Activated naive CD4-positive, alpha-beta T cell treated with anti-CD3 and anti-CD28 coated beads for 36 hours (primary cell): ENCODE measurements around the gene COA8. TPM values are rescaled to one million over a fixed set of nuclear protein-coding genes. Genes with fewer than 3 reads are reported as not detected.

ENCODE experiments used
- CTCF ChIA-PET: fragments of 350-600 bp; sonication (Branson Sonifier 250); formaldehyde crosslinking; loops from one replicate; lab custom pipeline; 2021; ENCODE audit warnings: antibody characterized with exemption; lab: Charles Lee
- DNase-seq: peaks from one replicate; pipeline ENCODE4 v3.0.0-alpha.2; 2020
- H3K27ac Mint-ChIP-seq: one replicate; pipeline ENCODE4 v1.8.0; 2021; ENCODE audit warnings: mild to moderate bottlenecking, mixed read lengths
- H3K27me3 Mint-ChIP-seq: one replicate; pipeline ENCODE4 v1.8.0; 2021; ENCODE audit warnings: low read depth, mixed read lengths
- H3K36me3 Mint-ChIP-seq: one replicate; pipeline ENCODE4 v1.8.0; 2021; ENCODE audit warnings: low read depth, mixed read lengths
- H3K4me1 Mint-ChIP-seq: one replicate; pipeline ENCODE4 v1.8.0; 2021; ENCODE audit warnings: low read depth, mixed read lengths
- H3K4me3 Mint-ChIP-seq: one replicate; pipeline ENCODE4 v1.8.0; 2021; ENCODE audit warnings: mild to moderate bottlenecking, moderate library complexity, mixed read lengths
- H3K9me3 Mint-ChIP-seq: one replicate; pipeline ENCODE4 v1.8.0; 2021; ENCODE audit warnings: mixed read lengths
- intact Hi-C: fragments of 100-400 bp; cut with micrococcal nuclease; formaldehyde crosslinking; loops from one replicate; pipeline ENCODE4 v1.15.1; 2023
- total RNA-seq, 2 experiments: library from RNA; stranded (reverse); gene quantifications; one replicate each; pipeline ENCODE4 v1.2.3, GENCODE V29; 2021

The COA8 gene
- total RNA-seq, 2 experiments from 2014 or later, result 36.8 to 48.4 TPM

GRCh38 chr14:103560691-103561090, 2.1 kb upstream of the COA8 start:
- peaks cover 21% of the 10 kb centered on the region for H3K36me3 Mint-ChIP-seq
- no peaks in the 10 kb centered on the region for H3K9me3 Mint-ChIP-seq
- CTCF ChIA-PET, result interaction anchor here (0.9 to 1.4 kb wide), 2 partner anchors 36 to 42 kb away, joined by 3 to 8 read pairs; no protein-coding TSS in a partner anchor
- H3K27ac Mint-ChIP-seq, result peak overlapping the region; percentile 91
- intact Hi-C loops, result loop anchor here (5.0 kb wide), 2 partner anchors 173 to 362 kb away; partner anchors contain the start of gene MARK3
- H3K4me3 Mint-ChIP-seq, result peak overlapping the region; percentile 89
- no peaks in the 10 kb centered on the region for H3K27me3 Mint-ChIP-seq
- DNase-seq, result no peak
- H3K4me1 Mint-ChIP-seq, result peaks cover 63% of the 10 kb centered on the region

- H3K27ac Mint-ChIP-seq, result peak overlapping the region; percentile 91
- peaks cover 21% of the 10 kb centered on the region for H3K36me3 Mint-ChIP-seq
- intact Hi-C loops, result loop anchor here (2.0 to 5.0 kb wide), 5 partner anchors 33 to 361 kb away; partner anchors contain the start of genes KLC1, MARK3, TRMT61A and XRCC3
- H3K4me3 Mint-ChIP-seq, result peak overlapping the region; percentile 89
- H3K4me1 Mint-ChIP-seq, result peaks cover 71% of the 10 kb centered on the region
- H3K27me3 Mint-ChIP-seq, result no peaks in the 10 kb centered on the region
- H3K9me3 Mint-ChIP-seq, result no peaks in the 10 kb centered on the region
- DNase-seq, result peak; percentile 59
- CTCF ChIA-PET, result interaction anchor here (0.9 to 1.6 kb wide), 3 partner anchors 10 to 43 kb away, joined by 3 to 8 read pairs (median 4); no protein-coding TSS in a partner anchor
Observed at GRCh38 chr14:103561381-103562178, 1.2 kb upstream of the COA8 start.

GRCh38 chr14:103562179-103562428, 656 bp upstream of the COA8 start:
- Mint-ChIP-seq H3K4me3 (peak overlapping the region; percentile 89), H3K27ac (peak overlapping the region; percentile 91), H3K9me3 (no peaks in the 10 kb centered on the region), H3K4me1 (peaks cover 70% of the 10 kb centered on the region), H3K27me3 (no peaks in the 10 kb centered on the region), H3K36me3 (peaks cover 21% of the 10 kb centered on the region)
- no peak for DNase-seq
- intact Hi-C loops, result loop anchor here (2.0 to 5.0 kb wide), 5 partner anchors 33 to 360 kb away; partner anchors contain the start of genes KLC1, MARK3, TRMT61A and XRCC3
- CTCF ChIA-PET, result interaction anchor here (1.4 to 1.6 kb wide), 3 partner anchors 10 to 61 kb away, joined by 3 to 8 read pairs (median 4); no protein-coding TSS in a partner anchor

GRCh38 chr14:103563226-103563620, 463 bp downstream of the COA8 start:
- CTCF ChIA-PET, result interaction anchor here (1.4 kb wide), 1 partner anchor 62 kb away, joined by 3 read pairs; no protein-coding TSS in a partner anchor
- Mint-ChIP-seq H3K27ac (peak overlapping the region; percentile 54), H3K4me1 (peaks cover 66% of the 10 kb centered on the region), H3K27me3 (no peaks in the 10 kb centered on the region), H3K9me3 (no peaks in the 10 kb centered on the region), H3K36me3 (peaks cover 21% of the 10 kb centered on the region), H3K4me3 (peak overlapping the region; percentile 89)
- DNase-seq, result peak; percentile 33
- intact Hi-C loops, result loop anchor here (2.0 to 5.0 kb wide), 5 partner anchors 34 to 359 kb away; partner anchors contain the start of genes KLC1, MARK3, TRMT61A and XRCC3

GRCh38 chr14:103563844-103564505, 1.2 kb downstream of the COA8 start:
- H3K36me3 Mint-ChIP-seq, result peaks cover 16% of the 10 kb centered on the region
- H3K27ac Mint-ChIP-seq, result no peak overlapping the region
- DNase-seq, result no peak
- intact Hi-C loops, result loop anchor here (2.0 to 5.0 kb wide), 5 partner anchors 35 to 358 kb away; partner anchors contain the start of genes KLC1, MARK3, TRMT61A and XRCC3
- peaks cover 59% of the 10 kb centered on the region for H3K4me1 Mint-ChIP-seq
- H3K4me3 Mint-ChIP-seq, result peak overlapping the region; percentile 89
- CTCF ChIA-PET, result interaction anchor here (0.6 to 0.7 kb wide), 2 partner anchors 11 to 116 kb away, joined by 3 to 4 read pairs; no protein-coding TSS in a partner anchor
- H3K9me3 Mint-ChIP-seq, result no peaks in the 10 kb centered on the region
- no peaks in the 10 kb centered on the region for H3K27me3 Mint-ChIP-seq

- no peak overlapping the region for H3K4me3 Mint-ChIP-seq
- DNase-seq, result no peak
- CTCF ChIA-PET, result interaction anchor here (0.6 kb wide), 2 partner anchors 78 to 277 kb away, joined by 3 to 6 read pairs; no protein-coding TSS in a partner anchor
- peaks cover 27% of the 10 kb centered on the region for H3K4me1 Mint-ChIP-seq
- H3K9me3 Mint-ChIP-seq, result no peaks in the 10 kb centered on the region
- peaks cover 4% of the 10 kb centered on the region for H3K36me3 Mint-ChIP-seq
- no peaks in the 10 kb centered on the region for H3K27me3 Mint-ChIP-seq
- no peak overlapping the region for H3K27ac Mint-ChIP-seq
- intact Hi-C loops, result no loop called here
Observed at GRCh38 chr14:103568952-103569351, 6.2 kb downstream of the COA8 start.

- CTCF ChIA-PET, result interaction anchor here (0.6 kb wide), 1 partner anchor 333 kb away, joined by 3 read pairs; no protein-coding TSS in a partner anchor
- Mint-ChIP-seq H3K27me3 (no peaks in the 10 kb centered on the region), H3K4me3 (no peak overlapping the region), H3K27ac (no peak overlapping the region), H3K9me3 (no peaks in the 10 kb centered on the region), H3K4me1 (peaks cover 23% of the 10 kb centered on the region), H3K36me3 (peaks cover 5% of the 10 kb centered on the region)
- DNase-seq, result no peak
- intact Hi-C loops, result no loop called here
Observed at GRCh38 chr14:103569408-103569807, 6.6 kb downstream of the COA8 start.

GRCh38 chr14:103574104-103574503, 11.3 kb downstream of the COA8 start:
- DNase-seq, result no peak
- no peaks in the 10 kb centered on the region for H3K9me3 Mint-ChIP-seq
- H3K27me3 Mint-ChIP-seq, result no peaks in the 10 kb centered on the region
- H3K36me3 Mint-ChIP-seq, result peaks cover 10% of the 10 kb centered on the region
- H3K27ac Mint-ChIP-seq, result no peak overlapping the region
- intact Hi-C loops, result loop anchor here (5.0 kb wide), 1 partner anchor 338 kb away; no protein-coding TSS in a partner anchor
- H3K4me3 Mint-ChIP-seq, result no peak overlapping the region
- peaks cover 1% of the 10 kb centered on the region for H3K4me1 Mint-ChIP-seq
- CTCF ChIA-PET, result interaction anchor here (0.6 to 1.0 kb wide), 5 partner anchors 20 to 301 kb away, joined by 3 to 4 read pairs (median 3); no protein-coding TSS in a partner anchor

GRCh38 chr14:103574707-103575285, 12.0 kb downstream of the COA8 start:
- H3K4me1 Mint-ChIP-seq, result no peaks in the 10 kb centered on the region
- H3K9me3 Mint-ChIP-seq, result no peaks in the 10 kb centered on the region
- H3K4me3 Mint-ChIP-seq, result no peak overlapping the region
- no peak overlapping the region for H3K27ac Mint-ChIP-seq
- no peak for DNase-seq
- H3K27me3 Mint-ChIP-seq, result no peaks in the 10 kb centered on the region
- intact Hi-C loops, result loop anchor here (5.0 kb wide), 1 partner anchor 338 kb away; no protein-coding TSS in a partner anchor
- CTCF ChIA-PET, result interaction anchor here (0.7 to 1.0 kb wide), 2 partner anchors 105 to 301 kb away, joined by 3 to 4 read pairs; no protein-coding TSS in a partner anchor
- H3K36me3 Mint-ChIP-seq, result peaks cover 10% of the 10 kb centered on the region

GRCh38 chr14:103576371-103577024, 13.7 kb downstream of the COA8 start:
- CTCF ChIA-PET, result no interaction called here
- Mint-ChIP-seq H3K4me1 (no peaks in the 10 kb centered on the region), H3K36me3 (peaks cover 10% of the 10 kb centered on the region), H3K27ac (peak overlapping the region; percentile 52), H3K9me3 (no peaks in the 10 kb centered on the region), H3K27me3 (no peaks in the 10 kb centered on the region), H3K4me3 (no peak overlapping the region)
- no peak for DNase-seq
- intact Hi-C loops, result no loop called here

GRCh38 chr14:103578401-103579075, 15.8 kb downstream of the COA8 start:
- CTCF ChIA-PET, result no interaction called here
- Mint-ChIP-seq H3K9me3 (no peaks in the 10 kb centered on the region), H3K27ac (no peak overlapping the region), H3K4me3 (no peak overlapping the region), H3K27me3 (no peaks in the 10 kb centered on the region), H3K4me1 (no peaks in the 10 kb centered on the region), H3K36me3 (peaks cover 9% of the 10 kb centered on the region)
- intact Hi-C loops, result no loop called here
- no peak for DNase-seq
